ACC112 (cell line): Measurements from ENCODE around the gene GK.

Experiments
- H2AFZ ChIP-seq: fragments of 200-600 bp; sonication (generic); one replicate; pipeline ENCODE4 v1.6.0; 2017; ENCODE audit warnings: antibody characterized with exemption, low read length; ENCODE audit not compliant: unreplicated experiment
- H3K27ac ChIP-seq: fragments of 200-600 bp; sonication (generic); 2 replicates; pipeline ENCODE4 v1.5.1; 2014; ENCODE audit warnings: low read depth, mild to moderate bottlenecking, antibody characterized with exemption, low read length, moderate library complexity
- H3K27me3 ChIP-seq: fragments of 200-600 bp; sonication (generic); 2 replicates; pipeline ENCODE4 v1.6.1; 2014; ENCODE audit warnings: mild to moderate bottlenecking, antibody characterized with exemption, low read length, moderate library complexity, mixed read lengths; ENCODE audit not compliant: insufficient read depth
- H3K36me3 ChIP-seq: fragments of 200-600 bp; sonication (generic); 2 replicates; pipeline ENCODE4 v1.6.1; 2016; ENCODE audit warnings: mild to moderate bottlenecking, antibody characterized with exemption, low read length, moderate library complexity, mixed read lengths; ENCODE audit not compliant: insufficient read depth
- H3K4me1 ChIP-seq: fragments of 200-600 bp; sonication (generic); one replicate; pipeline ENCODE4 v1.6.1; 2016; ENCODE audit warnings: low read length, mixed read lengths; ENCODE audit not compliant: insufficient read depth, unreplicated experiment, control insufficient read depth
- H3K4me3 ChIP-seq: fragments of 200-600 bp; sonication (generic); 2 replicates; pipeline ENCODE4 v1.5.1; 2014; ENCODE audit warnings: mild to moderate bottlenecking, low read depth, low read length
- H3K79me2 ChIP-seq: fragments of 200-600 bp; sonication (generic); one replicate; pipeline ENCODE4 v1.6.0; 2016; ENCODE audit warnings: low read length; ENCODE audit not compliant: control insufficient read depth, unreplicated experiment, insufficient read depth

GK gene

DNA sequence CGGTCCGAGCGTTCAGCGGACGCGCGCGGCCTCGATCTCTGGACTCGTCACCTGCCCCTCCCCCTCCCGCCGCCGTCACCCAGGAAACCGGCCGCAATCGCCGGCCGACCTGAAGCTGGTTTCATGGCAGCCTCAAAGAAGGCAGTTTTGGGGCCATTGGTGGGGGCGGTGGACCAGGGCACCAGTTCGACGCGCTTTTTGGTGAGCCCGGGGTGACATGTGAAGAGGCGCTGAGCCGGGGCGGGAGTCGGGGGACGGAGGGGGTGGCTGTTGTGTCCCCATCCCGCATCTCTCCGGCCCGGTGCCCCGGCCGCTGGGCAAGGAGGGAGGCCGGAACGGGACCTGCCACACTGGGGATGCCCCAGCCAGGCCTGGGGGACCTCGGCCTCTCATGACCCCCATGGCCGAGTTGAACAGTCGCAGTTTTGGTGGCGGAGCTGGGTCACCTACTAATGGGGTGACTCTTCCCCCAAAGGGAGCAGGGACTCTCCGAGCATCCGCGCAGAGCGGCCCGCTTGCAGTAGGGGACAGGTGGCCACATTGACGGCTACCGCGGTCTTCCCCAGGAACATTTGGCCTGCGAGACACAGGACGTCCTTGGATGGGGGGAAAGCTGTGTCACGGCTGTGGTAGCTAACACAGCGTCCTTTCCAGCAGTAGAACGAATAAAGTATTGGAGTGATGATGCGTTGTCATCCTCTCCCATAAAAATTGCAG is at the start of gene GK:
GK (plus strand) TSS at position 9 of the 717 bp plus-strand sequence; CDS start at position 124, 115 bp downstream.
- Histone ChIP-seq H3K79me2 (peaks cover 11% of the 10 kb centered on the region), H3K27me3 (no peaks in the 10 kb centered on the region), H3K4me3 (peak within 1 kb of the TSS; percentile 90), H3K27ac (peak within 1 kb of the TSS; percentile 76), H3K36me3 (no peaks in the 10 kb centered on the region), H2AFZ (peak within 1 kb of the TSS; percentile 99), H3K4me1 (peaks cover 44% of the 10 kb centered on the region)

DNA sequence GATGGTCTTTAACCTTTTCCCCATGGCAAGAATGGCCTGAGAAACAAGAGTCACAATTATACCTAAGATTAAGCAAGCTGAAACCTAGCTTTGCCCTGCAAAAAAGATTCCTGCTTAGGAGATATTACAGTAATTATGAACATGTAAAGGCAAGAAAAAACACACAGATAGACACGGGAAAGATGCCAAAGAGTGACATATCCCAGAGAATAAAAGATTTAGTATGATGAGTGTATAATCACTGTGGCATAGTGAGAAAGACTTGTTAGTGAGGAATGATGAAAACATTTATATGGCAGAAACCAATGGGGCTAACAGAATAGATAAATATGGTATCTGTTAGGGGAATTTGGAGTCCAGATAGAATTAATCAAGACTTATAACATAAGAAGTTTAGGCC is 46.1 kb upstream of the GK start:
- Histone ChIP-seq H2AFZ (no peak overlapping the region), H3K36me3 (no peaks in the 10 kb centered on the region), H3K27me3 (no peaks in the 10 kb centered on the region), H3K4me3 (no peak overlapping the region), H3K27ac (no peak overlapping the region), H3K79me2 (no peaks in the 10 kb centered on the region), H3K4me1 (peaks cover 2% of the 10 kb centered on the region)

DNA sequence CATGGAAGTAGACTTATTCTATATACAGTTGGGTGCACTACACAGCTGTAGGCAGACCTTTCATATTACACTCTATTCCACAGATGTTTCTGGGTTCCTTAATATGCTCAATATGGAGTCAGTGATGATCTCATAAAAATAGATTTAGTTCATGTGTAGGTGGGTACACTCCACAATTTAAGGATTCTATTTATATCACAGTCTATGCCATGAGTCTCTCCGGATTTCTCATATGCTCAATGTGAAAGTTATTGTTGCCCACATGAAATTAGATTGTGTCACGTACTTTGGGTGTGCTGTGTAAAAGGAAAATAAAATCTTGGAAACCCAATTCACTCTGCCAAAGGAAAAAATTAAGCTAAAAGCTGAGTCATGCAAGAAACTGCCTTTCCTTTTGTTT is 43.2 kb upstream of the GK start:
- H3K27me3 ChIP-seq, result no peaks in the 10 kb centered on the region
- H3K36me3 ChIP-seq, result no peaks in the 10 kb centered on the region
- H2AFZ ChIP-seq, result no peak overlapping the region
- H3K4me3 ChIP-seq, result no peak overlapping the region
- H3K4me1 ChIP-seq, result peaks cover 5% of the 10 kb centered on the region
- no peaks in the 10 kb centered on the region for H3K79me2 ChIP-seq
- H3K27ac ChIP-seq, result no peak overlapping the region

GRCh38 chrX:30612250-30612655 is 41.0 kb upstream of the GK start:
- Histone ChIP-seq H3K4me3 (no peak overlapping the region), H3K27me3 (no peaks in the 10 kb centered on the region), H3K4me1 (peaks cover 10% of the 10 kb centered on the region), H3K27ac (no peak overlapping the region), H3K36me3 (no peaks in the 10 kb centered on the region), H3K79me2 (no peaks in the 10 kb centered on the region), H2AFZ (no peak overlapping the region)

GRCh38 chrX:30613721-30614120 is 39.5 kb upstream of the GK start:
- no peak overlapping the region for H2AFZ ChIP-seq
- H3K27me3 ChIP-seq, result no peaks in the 10 kb centered on the region
- H3K27ac ChIP-seq, result no peak overlapping the region
- H3K4me1 ChIP-seq, result peaks cover 10% of the 10 kb centered on the region
- no peak overlapping the region for H3K4me3 ChIP-seq
- H3K36me3 ChIP-seq, result no peaks in the 10 kb centered on the region
- H3K79me2 ChIP-seq, result no peaks in the 10 kb centered on the region

DNA sequence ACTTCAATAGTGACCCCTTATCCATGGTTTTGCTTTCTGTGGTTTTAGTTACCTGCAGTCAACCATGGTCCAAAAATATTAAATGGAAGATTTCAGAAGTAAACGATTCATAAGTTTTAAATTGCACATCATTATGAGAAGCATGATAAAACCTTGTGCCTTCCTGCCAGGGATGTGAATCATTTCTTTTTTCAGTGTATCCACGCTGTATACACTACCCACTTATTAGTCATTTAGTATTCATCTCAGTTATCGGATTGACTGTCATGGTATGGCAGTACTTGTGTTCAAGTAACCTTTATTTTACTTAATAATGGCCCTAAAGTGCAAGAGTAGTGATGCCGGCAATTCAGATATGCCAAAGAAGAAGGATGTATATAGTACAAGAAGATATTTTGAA is 38.0 kb upstream of the GK start:
- H3K4me1 ChIP-seq, result peaks cover 12% of the 10 kb centered on the region
- H3K27ac ChIP-seq, result no peak overlapping the region
- no peaks in the 10 kb centered on the region for H3K27me3 ChIP-seq
- no peak overlapping the region for H2AFZ ChIP-seq
- no peaks in the 10 kb centered on the region for H3K36me3 ChIP-seq
- no peak overlapping the region for H3K4me3 ChIP-seq
- no peaks in the 10 kb centered on the region for H3K79me2 ChIP-seq

- no peak overlapping the region for H3K4me3 ChIP-seq
- no peaks in the 10 kb centered on the region for H3K79me2 ChIP-seq
- peaks cover 24% of the 10 kb centered on the region for H3K4me1 ChIP-seq
- H3K27me3 ChIP-seq, result no peaks in the 10 kb centered on the region
- no peaks in the 10 kb centered on the region for H3K36me3 ChIP-seq
- H3K27ac ChIP-seq, result no peak overlapping the region
- H2AFZ ChIP-seq, result no peak overlapping the region
Measured at GRCh38 chrX:30618160-30618765, 35.0 kb upstream of the GK start.

DNA sequence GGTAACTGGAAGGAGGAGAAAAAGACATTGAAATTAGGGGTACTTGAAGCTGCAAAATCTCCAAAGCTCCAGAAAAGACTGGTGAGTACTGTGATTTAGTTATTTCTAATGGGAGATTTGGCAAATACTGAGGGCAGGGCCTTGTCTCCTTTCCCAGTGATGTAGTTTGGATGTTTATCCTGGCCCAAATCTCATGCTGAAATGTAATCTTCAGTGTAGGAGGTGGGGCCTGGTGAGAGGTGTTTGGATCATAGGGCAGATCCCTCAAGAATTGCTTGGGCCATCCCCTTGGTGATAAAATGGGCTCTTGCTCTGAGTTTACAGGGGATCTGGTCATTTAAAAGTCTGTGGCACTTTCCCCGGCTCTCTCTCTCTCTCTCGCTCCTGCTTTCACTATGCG is 33.1 kb upstream of the GK start:
- H3K36me3 ChIP-seq, result no peaks in the 10 kb centered on the region

DNA sequence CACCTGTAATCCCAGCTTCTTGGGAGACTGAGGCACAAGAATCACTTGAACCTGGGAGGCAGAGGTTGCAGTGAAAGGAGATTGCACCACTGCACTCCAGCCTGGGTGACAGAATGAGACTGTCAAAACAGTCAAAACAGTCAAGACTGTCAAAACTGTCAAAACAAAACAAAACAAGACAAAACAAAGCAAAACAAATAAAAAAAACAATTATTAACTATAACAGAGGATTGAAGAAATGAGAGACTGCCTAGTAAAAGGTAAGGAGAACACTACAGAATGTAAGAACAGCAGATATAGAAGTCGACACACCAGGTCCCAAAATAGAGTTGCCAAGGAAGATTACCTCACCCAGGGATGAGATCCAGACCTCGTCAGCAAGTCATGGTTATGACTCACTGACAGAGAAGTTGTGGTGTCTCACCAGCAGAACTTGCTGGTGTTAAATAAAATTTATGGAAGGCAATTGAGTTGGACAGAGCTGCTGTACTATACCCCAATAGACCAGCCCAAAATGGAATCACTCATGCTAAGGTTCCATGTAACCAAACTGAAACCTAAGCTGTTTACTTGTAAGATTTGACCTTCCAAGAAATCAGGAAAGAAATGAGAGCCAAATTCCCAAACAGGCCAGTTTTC is 32.1 kb upstream of the GK start:
- H3K27ac ChIP-seq, result peak overlapping the region; percentile 29; the same call in 1 of the 2 replicates
- H3K27me3 ChIP-seq, result no peaks in the 10 kb centered on the region
- H3K4me1 ChIP-seq, result peaks cover 16% of the 10 kb centered on the region
- H2AFZ ChIP-seq, result no peak overlapping the region
- H3K36me3 ChIP-seq, result no peaks in the 10 kb centered on the region
- H3K79me2 ChIP-seq, result no peaks in the 10 kb centered on the region
- no peak overlapping the region for H3K4me3 ChIP-seq

More for the DNA sequence above, 33.1 kb upstream of the GK start:
- peaks cover 20% of the 10 kb centered on the region for H3K4me1 ChIP-seq
- no peaks in the 10 kb centered on the region for H3K27me3 ChIP-seq
- H3K27ac ChIP-seq, result no peak overlapping the region
- H3K4me3 ChIP-seq, result no peak overlapping the region
- no peaks in the 10 kb centered on the region for H3K79me2 ChIP-seq
- H2AFZ ChIP-seq, result no peak overlapping the region

GRCh38 chrX:30622361-30622760 is 30.9 kb upstream of the GK start:
- no peaks in the 10 kb centered on the region for H3K79me2 ChIP-seq
- peaks cover 16% of the 10 kb centered on the region for H3K4me1 ChIP-seq
- no peak overlapping the region for H3K27ac ChIP-seq
- no peak overlapping the region for H3K4me3 ChIP-seq
- no peaks in the 10 kb centered on the region for H3K36me3 ChIP-seq
- H3K27me3 ChIP-seq, result no peaks in the 10 kb centered on the region
- H2AFZ ChIP-seq, result no peak overlapping the region

- Histone ChIP-seq H3K4me1 (peaks cover 2% of the 10 kb centered on the region), H3K79me2 (no peaks in the 10 kb centered on the region), H3K27me3 (no peaks in the 10 kb centered on the region), H3K27ac (no peak overlapping the region), H3K36me3 (no peaks in the 10 kb centered on the region), H3K4me3 (no peak overlapping the region), H2AFZ (no peak overlapping the region)
Measured at GRCh38 chrX:30626402-30626801, 26.8 kb upstream of the GK start.
